GM21786 (cell line): ENCODE data around the gene NRGN.
A peak's percentile ranks its signal among the peaks of the same experiment; 100 is the strongest.

ENCODE experiments used
- ATAC-seq: cut with Tn5 transposase; IDR thresholded peaks from one replicate; pipeline ENCODE4 v1.9.1; 2021; ENCODE audit not compliant: unreplicated experiment

The NRGN gene

DNA sequence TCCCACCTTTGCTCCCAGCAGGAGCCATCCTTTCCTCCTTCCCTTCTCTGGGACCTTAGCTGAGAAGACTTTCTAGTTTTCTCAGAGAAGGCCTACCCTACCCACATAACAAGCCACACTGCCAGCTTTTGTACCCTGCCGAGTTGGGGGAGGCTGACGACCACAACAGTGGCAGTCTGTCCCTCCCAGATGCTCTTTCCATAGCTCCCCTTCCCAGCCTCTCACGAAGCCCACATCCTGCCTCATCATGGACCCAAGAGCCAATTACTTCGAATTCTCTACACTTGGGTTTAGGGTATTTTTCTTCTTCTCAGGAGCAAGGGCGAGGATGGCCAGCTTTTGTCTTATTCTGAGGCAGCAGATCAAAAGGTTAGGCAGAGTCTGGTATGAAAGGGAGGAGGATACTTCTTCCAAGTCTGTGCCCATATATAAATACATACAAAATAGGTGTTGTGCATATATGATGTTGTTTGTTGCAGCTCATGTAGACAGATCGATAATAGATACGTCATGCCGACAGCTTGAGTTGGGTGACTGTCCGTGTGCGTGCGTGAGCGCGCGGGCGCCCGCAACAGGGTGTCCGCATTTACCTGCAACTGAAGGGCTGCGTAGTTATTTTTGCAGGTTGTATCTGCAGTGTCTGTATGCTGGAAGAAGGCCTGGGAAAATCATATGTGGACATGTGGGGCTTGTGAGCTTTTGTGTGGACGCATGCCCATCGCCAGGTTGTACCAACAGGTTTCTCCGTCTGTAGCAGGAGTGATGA lies 846 bp upstream of the NRGN start:
- no peak for ATAC-seq

DNA sequence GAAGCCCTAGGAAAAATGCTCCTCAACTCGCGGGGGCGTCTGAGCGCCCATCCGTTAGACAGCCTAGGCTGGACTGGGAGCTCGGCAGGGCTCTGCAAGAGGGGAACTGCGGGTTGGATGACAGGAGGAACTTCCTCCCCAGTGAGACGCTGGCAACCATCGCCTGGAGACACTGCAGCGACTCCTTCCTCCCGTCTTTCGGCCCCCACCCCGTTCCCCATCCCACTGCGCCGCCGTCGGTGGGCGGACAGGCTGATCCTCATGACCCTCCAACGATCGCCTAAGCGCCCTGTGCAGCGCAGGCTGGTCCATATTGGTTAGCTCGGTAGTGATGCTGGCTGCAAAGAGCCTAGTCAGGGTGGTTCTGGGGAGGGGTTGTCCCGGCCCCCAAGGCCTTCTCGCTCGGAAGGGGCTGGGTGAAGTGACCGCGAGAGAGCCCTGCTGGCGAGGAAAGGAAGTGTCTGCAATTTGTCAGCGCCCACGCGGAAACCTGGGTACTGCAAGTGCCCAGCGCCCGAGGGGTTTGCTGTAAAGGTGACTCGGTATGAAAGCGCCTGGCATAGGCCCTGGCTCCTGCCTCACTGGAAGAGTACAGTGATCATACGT lies 638 bp downstream of the NRGN start:
- ATAC-seq: peak; percentile 37

GRCh38 chr11:124742555-124742954 lies 2.8 kb downstream of the NRGN start:
- ATAC-seq: no peak

GRCh38 chr11:124743050-124743449 lies 3.3 kb downstream of the NRGN start:
- ATAC-seq: no peak

GRCh38 chr11:124745270-124745834 lies 5.6 kb downstream of the NRGN start:
- no peak for ATAC-seq

DNA sequence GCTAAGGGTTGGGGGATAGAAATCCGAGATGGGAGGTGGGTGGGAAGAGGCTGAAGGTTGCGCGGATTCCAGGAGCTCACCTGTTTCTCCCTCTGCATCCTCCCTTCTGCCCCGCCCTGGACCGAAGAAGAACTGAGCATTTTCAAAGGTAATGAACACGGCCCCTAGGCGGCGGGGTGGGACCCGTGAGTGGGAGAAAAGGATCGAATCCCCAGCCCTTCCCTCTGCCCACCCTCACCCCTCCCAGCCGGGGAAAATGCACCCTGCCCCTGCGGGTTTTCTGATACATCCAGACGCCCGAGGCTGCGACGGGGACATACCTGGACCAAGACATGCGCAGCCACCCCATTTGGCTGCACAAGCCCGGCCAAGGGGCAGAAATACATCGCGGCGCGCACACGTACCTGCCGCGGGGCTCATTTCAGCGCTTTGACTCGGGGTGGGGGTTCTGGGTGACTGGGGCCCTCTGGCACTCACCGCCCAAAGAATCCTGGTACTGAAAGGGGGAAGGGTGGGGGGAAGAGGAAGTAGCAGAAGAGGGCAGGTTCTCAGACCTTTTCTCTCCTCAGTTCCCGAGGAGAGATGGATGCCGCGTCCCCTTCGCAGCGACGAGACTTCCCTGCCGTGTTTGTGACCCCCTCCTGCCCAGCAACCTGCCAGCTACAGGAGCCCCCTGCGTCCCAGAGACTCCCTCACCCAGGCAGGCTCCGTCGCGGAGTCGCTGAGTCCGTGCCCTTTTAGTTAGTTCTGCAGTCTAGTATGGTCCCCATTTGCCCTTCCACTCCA lies 6.3 kb downstream of the NRGN start:
- ATAC-seq: peak; percentile 20

- peak; percentile 94 for ATAC-seq
These were observed 7.0 kb downstream of the NRGN start for GRCh38 chr11:124746621-124747243.

GRCh38 chr11:124747406-124748099 lies 7.8 kb downstream of the NRGN start:
- no peak for ATAC-seq

- no peak for ATAC-seq
These were observed 8.3 kb downstream of the NRGN start for GRCh38 chr11:124748100-124748418.

DNA sequence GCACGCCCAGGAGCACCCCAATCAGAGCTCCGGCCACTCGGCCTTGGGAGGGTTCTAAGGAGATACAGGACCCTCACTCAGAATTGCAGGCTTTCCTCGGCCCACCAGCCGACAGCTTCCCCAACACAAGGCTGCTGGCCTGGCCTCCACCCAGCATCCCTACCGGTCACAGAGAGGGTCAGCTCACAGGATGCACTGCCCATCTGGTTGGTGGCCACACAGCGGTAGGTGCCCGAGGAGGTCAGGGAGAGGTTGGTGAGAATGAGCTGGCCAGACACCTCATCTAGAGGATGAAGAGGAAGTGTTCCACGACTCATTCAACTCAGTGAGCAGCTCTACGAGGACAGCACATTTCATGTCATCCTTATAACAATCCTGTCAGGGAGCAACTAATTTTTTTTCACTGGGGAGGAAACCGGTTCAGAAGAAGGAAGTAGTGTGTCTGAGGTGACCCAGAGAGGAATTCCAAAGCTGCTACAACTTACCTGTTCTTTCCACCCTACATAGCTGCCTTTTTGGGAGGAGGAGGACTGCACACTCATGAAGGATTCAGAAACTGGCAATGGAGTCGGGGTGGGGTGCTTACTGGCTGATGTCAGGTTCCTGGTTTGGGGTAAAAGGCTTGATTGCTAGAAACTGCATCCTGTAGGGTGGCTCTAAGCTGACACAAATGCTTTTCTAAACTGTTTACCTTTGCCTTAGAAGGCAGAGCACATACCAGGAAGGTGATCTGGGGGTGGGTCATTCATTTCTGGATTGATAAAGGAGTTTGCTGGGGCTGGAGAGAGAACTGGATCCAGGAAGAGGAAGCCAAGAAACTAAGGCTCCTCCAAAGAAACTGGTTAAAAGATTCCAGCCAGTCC lies 9.0 kb downstream of the NRGN start:
- ATAC-seq: no peak

DNA sequence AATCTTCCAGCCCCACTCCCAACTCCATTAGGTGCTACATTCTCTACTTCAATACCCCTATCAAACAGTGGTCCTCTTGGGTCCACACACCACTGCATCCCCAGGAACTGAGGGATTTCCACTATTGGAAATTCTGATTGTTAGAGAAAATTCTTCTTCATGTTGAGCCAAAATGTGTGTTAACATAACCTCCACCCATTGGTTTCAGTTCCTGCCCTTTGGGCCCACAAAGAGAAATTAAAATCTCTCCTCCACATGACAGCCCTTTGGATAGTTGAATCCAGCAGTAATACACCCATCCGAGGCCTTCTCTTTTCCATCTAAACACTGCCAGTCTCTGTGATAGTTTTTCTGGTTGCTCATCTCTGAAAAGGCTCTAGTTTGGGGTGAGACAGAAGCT lies 10.2 kb downstream of the NRGN start:
- ATAC-seq: no peak

DNA sequence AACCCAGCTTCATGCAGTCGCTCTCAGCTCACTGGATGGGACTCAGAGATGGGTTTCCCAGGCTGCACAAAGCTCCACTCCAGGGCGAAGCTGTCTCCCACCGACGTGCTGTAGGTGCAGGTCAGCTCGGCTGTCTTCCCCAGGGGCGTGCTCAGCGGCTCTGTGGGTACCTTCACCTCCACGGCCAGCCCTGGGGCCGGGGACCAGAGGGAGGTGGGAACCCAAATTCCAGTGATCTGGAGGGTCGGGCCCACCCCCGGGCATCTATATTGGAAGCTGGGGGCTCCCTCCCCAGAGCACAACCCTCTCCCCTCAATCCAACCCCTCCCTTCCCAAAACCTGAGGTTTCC lies 11.6 kb downstream of the NRGN start:
- no peak for ATAC-seq

DNA sequence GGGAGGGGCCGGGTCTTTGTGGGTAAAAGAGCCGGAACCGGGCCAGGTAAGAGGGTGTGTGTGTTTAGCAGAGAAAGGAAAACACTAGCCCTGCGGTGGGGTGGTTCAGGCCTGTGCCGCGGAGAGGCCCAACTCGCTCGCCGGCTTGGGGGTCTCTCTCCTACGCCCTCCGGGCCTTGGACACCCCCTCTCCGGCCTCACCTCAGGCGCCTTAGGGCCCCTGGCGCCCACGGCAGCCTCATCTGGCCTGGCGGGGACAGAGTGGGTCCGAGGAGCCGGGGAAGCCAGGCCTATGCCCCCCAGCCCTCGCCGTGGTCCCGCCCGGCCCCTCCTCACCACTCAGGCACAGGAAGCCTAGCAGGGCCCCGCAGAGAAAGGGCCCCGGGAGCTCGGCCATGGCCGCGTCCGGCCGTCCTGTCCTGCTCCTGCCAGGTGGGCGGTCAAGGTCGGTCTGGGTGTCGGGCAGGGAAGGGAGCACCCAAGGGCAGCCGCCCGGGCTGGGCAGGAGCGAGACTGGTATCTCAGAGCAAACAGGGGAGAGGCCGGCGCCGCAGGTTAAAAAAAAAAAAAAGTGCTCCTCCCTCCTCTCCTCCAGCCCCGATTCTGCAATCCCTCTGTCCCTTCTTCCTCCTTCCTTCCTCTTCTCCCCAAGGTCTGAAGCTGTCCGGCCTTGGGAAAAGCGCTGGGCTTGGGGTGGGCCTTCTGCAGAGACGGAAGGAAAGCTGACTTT lies 12.2 kb downstream of the NRGN start, which contains the start of gene VSIG2:
Gene VSIG2 (minus strand): TSS at position 515 of the 730 bp plus-strand sequence. CDS start 118 bp downstream, at position 397.
- no peak for ATAC-seq

DNA sequence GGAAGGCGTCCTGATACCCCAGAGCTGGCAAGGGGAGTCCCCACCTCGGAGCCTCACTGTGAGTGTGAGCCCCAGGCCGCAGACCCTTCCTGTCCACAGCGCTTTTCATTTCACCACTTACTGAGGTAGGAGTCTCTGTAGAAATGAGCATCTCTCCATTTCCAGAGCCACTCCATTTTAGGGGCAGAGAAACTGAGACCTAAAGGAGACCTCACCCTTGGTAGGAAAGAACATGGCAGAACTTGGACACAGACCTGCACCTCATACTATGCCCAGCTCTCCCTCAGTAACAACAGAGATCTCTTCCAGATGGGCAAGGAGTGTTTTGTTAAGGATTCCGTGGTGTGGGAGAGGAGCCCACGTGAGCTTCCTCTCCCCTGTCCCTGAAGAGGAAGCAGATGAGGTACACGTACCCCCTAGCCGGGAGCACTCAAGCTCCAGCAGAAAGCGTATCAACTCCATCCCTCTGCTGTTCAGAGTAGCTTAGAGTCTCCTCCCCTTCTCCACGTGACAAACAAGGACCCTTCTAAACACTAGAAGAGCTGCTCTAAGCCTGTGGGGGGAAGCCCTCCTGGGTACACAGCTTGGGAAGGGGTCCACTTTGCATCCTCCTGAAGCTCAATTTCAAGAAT lies 12.8 kb downstream of the NRGN start:
- no peak for ATAC-seq

DNA sequence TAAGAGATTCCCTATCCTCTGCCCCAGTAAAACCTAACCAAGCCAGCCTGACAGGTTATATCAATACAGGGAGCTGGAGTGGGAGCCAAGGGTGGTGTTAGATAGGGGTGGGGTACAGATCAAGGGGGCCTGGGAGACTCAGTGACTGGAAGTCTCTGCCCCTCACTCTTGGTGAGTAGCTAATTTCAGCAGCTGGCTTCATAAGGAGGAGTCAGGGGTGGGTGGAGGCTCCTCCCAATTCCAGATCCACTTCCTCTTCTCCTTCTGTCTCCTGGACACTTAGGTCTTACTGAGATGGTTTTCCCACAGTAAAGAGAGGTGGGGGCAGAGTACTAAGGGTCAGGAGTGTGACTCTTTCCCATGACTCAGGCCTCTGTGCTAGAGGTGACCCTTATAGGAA lies 13.5 kb downstream of the NRGN start:
- no peak for ATAC-seq

- no peak for ATAC-seq
These were observed 13.9 kb downstream of the NRGN start for GRCh38 chr11:124753624-124754023.

GRCh38 chr11:124754309-124754708 lies 14.6 kb downstream of the NRGN start:
- ATAC-seq: no peak

GRCh38 chr11:124754710-124755109 lies 15.0 kb downstream of the NRGN start:
- ATAC-seq: no peak
